ENCODE results near the gene POLH. TPM values are rescaled to one million over a fixed set of nuclear protein-coding genes. Genes with fewer than 3 reads are reported as not detected.

The POLH gene
- total and polyA plus RNA-seq, 5 donors from 2014 or later = 10.4 to 14.7 (median 10.8) TPM

DNA sequence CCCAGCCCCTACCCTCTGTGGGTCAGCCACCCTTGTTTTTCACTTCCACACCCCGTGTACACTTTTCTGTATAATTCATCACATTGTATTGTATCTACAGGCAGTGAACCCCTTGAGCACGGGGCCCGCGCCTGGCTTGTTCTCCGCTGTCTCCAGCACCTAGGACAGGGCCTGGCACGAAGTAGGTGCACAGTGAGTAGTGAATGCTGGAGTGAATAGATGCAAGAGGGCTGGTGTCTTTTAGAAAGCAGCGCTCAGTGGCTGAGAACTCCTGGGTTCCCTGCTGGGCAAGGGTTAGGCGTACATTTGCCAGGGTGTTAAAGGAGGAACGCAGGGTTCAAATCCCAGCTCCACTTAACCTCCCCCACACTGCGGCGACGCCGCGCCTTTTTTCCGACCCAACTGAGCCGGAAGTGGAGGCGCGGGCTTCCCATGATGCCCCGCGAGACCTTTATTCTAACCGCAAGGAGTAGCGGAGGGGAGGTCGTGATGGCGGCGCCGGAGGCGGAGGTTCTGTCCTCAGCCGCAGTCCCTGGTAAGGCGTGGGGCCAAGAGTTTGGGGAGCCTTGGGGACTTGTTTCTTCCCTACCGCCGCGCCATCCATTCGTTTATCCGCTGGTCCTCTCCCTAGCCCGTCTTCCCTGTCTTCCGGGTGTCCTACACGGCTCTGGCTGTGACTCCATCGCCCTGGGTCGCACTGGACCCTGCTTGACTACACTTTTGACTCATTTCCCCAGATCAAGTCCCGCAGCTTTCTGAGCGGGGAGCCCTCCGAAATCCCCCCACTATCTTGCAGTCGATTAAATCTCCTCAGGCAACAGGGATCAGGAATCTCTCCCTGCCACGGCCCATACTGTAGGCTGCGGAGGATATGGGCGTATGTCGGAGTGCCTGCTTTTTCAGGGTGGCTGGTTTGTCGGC lies 59.7 kb downstream of the POLH start, which contains the start of gene MAD2L1BP:
Gene MAD2L1BP (plus strand): TSS at position 454 of the 921 bp plus-strand sequence. CDS start 36 bp downstream, at position 490.
- Histone ChIP-seq H3K4me1 (ENCODE audit: control insufficient read depth, insufficient read depth, low read length, poor library complexity, severe bottlenecking) (peaks cover 47% of the 10 kb centered on the region), H3K9me3 (ENCODE audit: control insufficient read depth in 2 of 2, low read length in 2 of 2) (no peaks in the 10 kb centered on the region), H3K27me3 (ENCODE audit: control insufficient read depth, insufficient read depth, low read length) (no peaks in the 10 kb centered on the region), H3K27ac (ENCODE audit: insufficient read depth, low read length, poor library complexity, severe bottlenecking) (peak within 1 kb of the TSS; percentile 78), H3K36me3 (ENCODE audit: control insufficient read depth, insufficient read depth, low read length) (peaks cover 18% of the 10 kb centered on the region), H3K4me3 (ENCODE audit: low read depth, low read length) (peak within 1 kb of the TSS; percentile 92)
- Mint-ChIP-seq H3K4me3 (peak within 1 kb of the TSS; percentile 98 to 100 (median 98)), H3K27me3 (no peaks in the 10 kb centered on the region), H3K36me3 (peaks cover 14% of the 10 kb centered on the region), H3K27ac (peak within 1 kb of the TSS; percentile 93 to 98 (median 97)), H3K9me3 (no peaks in the 10 kb centered on the region), H3K4me1 (peaks cover 18 to 66% (median 36%) of the 10 kb centered on the region in 4 donors)
- ATAC-seq (ENCODE audit: low read depth in 2 of 2) = peak; percentile 87 to 88
- peak; percentile 78 to 91 (median 89) for DNase-seq

DNA sequence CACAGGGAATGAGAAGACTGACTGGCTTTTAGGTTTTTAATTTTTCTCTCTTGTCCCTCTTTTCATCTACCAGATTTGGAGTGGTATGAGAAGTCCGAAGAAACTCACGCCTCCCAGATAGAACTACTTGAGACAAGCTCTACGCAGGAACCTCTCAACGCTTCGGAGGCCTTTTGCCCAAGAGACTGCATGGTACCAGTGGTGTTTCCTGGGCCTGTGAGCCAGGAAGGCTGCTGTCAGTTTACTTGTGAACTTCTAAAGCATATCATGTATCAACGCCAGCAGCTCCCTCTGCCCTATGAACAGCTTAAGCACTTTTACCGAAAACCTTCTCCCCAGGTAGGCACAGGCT lies 60.3 kb downstream of the POLH start:
- H3K4me1 Mint-ChIP-seq = peaks cover 18 to 63% (median 37%) of the 10 kb centered on the region in 4 donors
- H3K27ac ChIP-seq (ENCODE audit: insufficient read depth, low read length, poor library complexity, severe bottlenecking) = peak overlapping the region; percentile 78
- no peaks in the 10 kb centered on the region for H3K27me3 ChIP-seq (ENCODE audit: control insufficient read depth, insufficient read depth, low read length)
- peak overlapping the region; percentile 93 to 98 (median 97) for H3K27ac Mint-ChIP-seq
- no peaks in the 10 kb centered on the region for H3K9me3 ChIP-seq (ENCODE audit: control insufficient read depth in 2 of 2, low read length in 2 of 2)
- peaks cover 47% of the 10 kb centered on the region for H3K4me1 ChIP-seq (ENCODE audit: control insufficient read depth, insufficient read depth, low read length, poor library complexity, severe bottlenecking)
- H3K9me3 Mint-ChIP-seq = no peaks in the 10 kb centered on the region
- DNase-seq = peak in 2 of 3 donors; percentile 14 to 61
- peaks cover 23% of the 10 kb centered on the region for H3K36me3 ChIP-seq (ENCODE audit: control insufficient read depth, insufficient read depth, low read length)
- H3K36me3 Mint-ChIP-seq = peaks cover 15% of the 10 kb centered on the region
- ATAC-seq (ENCODE audit: low read depth in 2 of 2) = peak; percentile 13 to 19
- H3K27me3 Mint-ChIP-seq = no peaks in the 10 kb centered on the region
- H3K4me3 Mint-ChIP-seq = peak overlapping the region; percentile 98 to 100 (median 98)
- peak overlapping the region; percentile 92 for H3K4me3 ChIP-seq (ENCODE audit: low read depth, low read length)

DNA sequence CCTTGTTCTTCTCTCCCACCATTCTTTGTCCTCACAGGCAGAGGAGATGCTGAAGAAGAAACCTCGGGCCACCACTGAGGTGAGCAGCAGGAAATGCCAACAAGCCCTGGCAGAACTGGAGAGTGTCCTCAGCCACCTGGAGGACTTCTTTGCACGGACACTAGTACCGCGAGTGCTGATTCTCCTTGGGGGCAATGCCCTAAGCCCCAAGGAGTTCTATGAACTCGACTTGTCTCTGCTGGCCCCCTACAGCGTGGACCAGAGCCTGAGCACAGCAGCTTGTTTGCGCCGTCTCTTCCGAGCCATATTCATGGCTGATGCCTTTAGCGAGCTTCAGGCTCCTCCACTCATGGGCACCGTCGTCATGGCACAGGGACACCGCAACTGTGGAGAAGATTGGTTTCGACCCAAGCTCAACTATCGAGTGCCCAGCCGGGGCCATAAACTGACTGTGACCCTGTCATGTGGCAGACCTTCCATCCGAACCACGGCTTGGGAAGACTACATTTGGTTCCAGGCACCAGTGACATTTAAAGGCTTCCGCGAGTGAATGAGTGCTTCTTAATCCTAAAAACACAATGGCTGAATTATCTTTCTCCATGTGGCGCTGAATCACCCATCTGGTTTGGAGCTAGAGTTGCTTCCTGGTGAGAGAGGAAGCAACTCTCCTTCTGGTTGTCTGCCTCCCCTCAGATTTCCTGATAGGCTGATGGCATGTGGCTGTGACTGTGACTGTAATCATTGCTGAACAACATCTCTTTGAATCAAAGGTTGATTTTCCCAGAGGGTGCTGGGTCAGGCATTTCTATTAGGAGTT lies 64.2 kb downstream of the POLH start:
- Histone ChIP-seq H3K4me1 (ENCODE audit: control insufficient read depth, insufficient read depth, low read length, poor library complexity, severe bottlenecking) (peaks cover 47% of the 10 kb centered on the region), H3K4me3 (ENCODE audit: low read depth, low read length) (no peak overlapping the region), H3K27me3 (ENCODE audit: control insufficient read depth, insufficient read depth, low read length) (no peaks in the 10 kb centered on the region), H3K9me3 (ENCODE audit: control insufficient read depth in 2 of 2, low read length in 2 of 2) (no peaks in the 10 kb centered on the region), H3K36me3 (ENCODE audit: control insufficient read depth, insufficient read depth, low read length) (peaks cover 36% of the 10 kb centered on the region), H3K27ac (ENCODE audit: insufficient read depth, low read length, poor library complexity, severe bottlenecking) (no peak overlapping the region)
- H3K4me1 Mint-ChIP-seq = peaks cover 17 to 72% (median 41%) of the 10 kb centered on the region in 4 donors
- H3K9me3 Mint-ChIP-seq = no peaks in the 10 kb centered on the region
- ATAC-seq (ENCODE audit: low read depth in 2 of 2) (no peak), DNase-seq (no peak)
- H3K27me3 Mint-ChIP-seq = no peaks in the 10 kb centered on the region
- H3K4me3 Mint-ChIP-seq = peak overlapping the region in 3 of 4 donors; percentile 22 to 81 (median 35)
- H3K36me3 Mint-ChIP-seq = peaks cover 26% of the 10 kb centered on the region
- peak overlapping the region in 1 of 3 donors; percentile 26 for H3K27ac Mint-ChIP-seq

DNA sequence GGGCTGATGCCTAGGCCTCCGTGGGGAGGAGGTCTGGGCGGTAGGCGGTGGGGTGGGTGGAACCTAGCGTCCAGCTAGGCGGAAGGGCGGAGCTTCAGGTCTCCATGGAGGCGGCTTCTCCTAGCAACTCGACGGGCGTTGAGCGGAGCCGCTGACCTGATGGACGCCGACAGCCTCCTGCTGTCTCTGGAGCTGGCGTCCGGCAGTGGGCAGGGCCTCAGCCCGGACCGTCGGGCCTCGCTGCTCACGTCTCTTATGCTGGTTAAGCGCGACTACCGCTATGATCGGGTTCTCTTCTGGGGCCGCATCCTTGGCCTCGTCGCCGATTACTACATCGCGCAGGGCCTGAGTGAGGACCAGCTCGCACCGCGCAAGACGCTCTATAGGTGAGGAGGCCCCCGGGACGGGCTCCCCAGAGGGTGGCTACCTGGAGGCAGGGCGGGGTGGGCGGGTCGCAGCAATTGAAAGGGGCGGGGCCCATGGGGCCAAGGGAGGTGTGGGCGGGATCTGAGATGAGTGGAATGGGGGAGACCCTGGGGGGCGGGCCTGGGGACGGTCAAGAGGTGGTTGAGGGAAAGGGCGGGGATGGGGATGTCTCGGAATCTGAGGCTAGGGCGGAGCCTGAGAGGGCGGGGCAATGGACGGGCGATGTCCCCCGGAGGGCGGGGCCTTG lies 69.1 kb downstream of the POLH start, which contains the start of gene RSPH9:
Gene RSPH9 (plus strand): TSS at position 97 of the 673 bp plus-strand sequence. CDS start 63 bp downstream, at position 160.
- Histone ChIP-seq H3K4me1 (ENCODE audit: control insufficient read depth, insufficient read depth, low read length, poor library complexity, severe bottlenecking) (peaks cover 11% of the 10 kb centered on the region), H3K36me3 (ENCODE audit: control insufficient read depth, insufficient read depth, low read length) (peaks cover 23% of the 10 kb centered on the region), H3K27me3 (ENCODE audit: control insufficient read depth, insufficient read depth, low read length) (no peaks in the 10 kb centered on the region), H3K9me3 (ENCODE audit: control insufficient read depth in 2 of 2, low read length in 2 of 2) (no peaks in the 10 kb centered on the region), H3K27ac (ENCODE audit: insufficient read depth, low read length, poor library complexity, severe bottlenecking) (peak within 1 kb of the TSS; percentile 23), H3K4me3 (ENCODE audit: low read depth, low read length) (peak within 1 kb of the TSS; percentile 51)
- ATAC-seq (ENCODE audit: low read depth in 2 of 2) (peak; percentile 75 to 80), DNase-seq (peak; percentile 45 to 71 (median 61))
- peaks cover 18% of the 10 kb centered on the region for H3K36me3 Mint-ChIP-seq
- peak within 1 kb of the TSS; percentile 80 to 96 (median 84) for H3K4me3 Mint-ChIP-seq
- peak within 1 kb of the TSS in 2 of 3 donors; percentile 48 to 76 for H3K27ac Mint-ChIP-seq
- H3K4me1 Mint-ChIP-seq = peaks cover 10 to 30% (median 21%) of the 10 kb centered on the region in 4 donors
- H3K27me3 Mint-ChIP-seq = no peaks in the 10 kb centered on the region
- H3K9me3 Mint-ChIP-seq = no peaks in the 10 kb centered on the region

DNA sequence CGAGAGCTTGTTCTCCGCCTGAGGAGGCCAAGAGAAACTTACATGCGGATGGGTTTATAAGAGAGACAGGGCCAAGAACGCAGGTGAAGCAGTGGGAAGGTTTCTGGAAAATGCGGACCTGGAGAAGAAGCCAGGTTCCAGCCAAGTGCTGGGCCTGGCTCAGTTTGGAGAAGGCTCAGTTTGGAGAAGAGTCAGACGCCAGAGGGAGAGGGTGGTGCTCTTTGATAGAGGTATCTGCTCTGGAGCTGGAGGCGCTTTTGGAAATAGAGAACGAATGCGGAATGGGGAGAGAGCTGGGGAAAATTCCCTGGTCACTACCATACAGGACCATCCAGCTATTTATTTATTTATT lies 69.6 kb downstream of the POLH start:
- Histone ChIP-seq H3K36me3 (ENCODE audit: control insufficient read depth, insufficient read depth, low read length) (peaks cover 18% of the 10 kb centered on the region), H3K4me1 (ENCODE audit: control insufficient read depth, insufficient read depth, low read length, poor library complexity, severe bottlenecking) (peaks cover 11% of the 10 kb centered on the region), H3K9me3 (ENCODE audit: control insufficient read depth in 2 of 2, low read length in 2 of 2) (no peaks in the 10 kb centered on the region), H3K27ac (ENCODE audit: insufficient read depth, low read length, poor library complexity, severe bottlenecking) (peak overlapping the region; percentile 23), H3K4me3 (ENCODE audit: low read depth, low read length) (peak overlapping the region; percentile 51), H3K27me3 (ENCODE audit: control insufficient read depth, insufficient read depth, low read length) (no peaks in the 10 kb centered on the region)
- H3K36me3 Mint-ChIP-seq = peaks cover 13% of the 10 kb centered on the region
- DNase-seq (no peak), ATAC-seq (ENCODE audit: low read depth in 2 of 2) (no peak)
- peak overlapping the region in 1 of 3 donors; percentile 76 for H3K27ac Mint-ChIP-seq
- peak overlapping the region; percentile 80 to 96 (median 84) for H3K4me3 Mint-ChIP-seq
- H3K9me3 Mint-ChIP-seq = no peaks in the 10 kb centered on the region
- H3K27me3 Mint-ChIP-seq = no peaks in the 10 kb centered on the region
- H3K4me1 Mint-ChIP-seq = peaks cover 10 to 25% (median 19%) of the 10 kb centered on the region in 4 donors

DNA sequence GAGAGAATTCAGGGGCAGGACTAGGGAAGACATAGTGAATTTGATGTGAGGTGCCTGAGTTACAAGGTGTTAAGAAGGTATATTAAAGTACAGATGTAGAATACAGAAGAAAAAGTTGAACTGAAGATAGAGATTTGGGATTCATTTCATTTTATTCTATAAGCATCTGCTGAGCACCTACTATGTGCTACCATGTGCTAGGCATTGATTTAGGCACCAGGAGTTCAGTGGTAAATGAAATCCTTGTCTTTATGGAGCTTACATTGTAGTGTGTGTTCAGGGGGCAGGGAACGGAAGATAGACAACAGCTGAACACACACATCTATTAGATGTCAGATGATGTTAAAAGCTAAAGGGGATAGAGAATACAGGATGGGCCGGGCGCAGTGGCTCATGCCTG lies 71.6 kb downstream of the POLH start:
- Histone ChIP-seq H3K4me1 (ENCODE audit: control insufficient read depth, insufficient read depth, low read length, poor library complexity, severe bottlenecking) (peaks cover 11% of the 10 kb centered on the region), H3K9me3 (ENCODE audit: control insufficient read depth in 2 of 2, low read length in 2 of 2) (no peaks in the 10 kb centered on the region), H3K27me3 (ENCODE audit: control insufficient read depth, insufficient read depth, low read length) (no peaks in the 10 kb centered on the region), H3K27ac (ENCODE audit: insufficient read depth, low read length, poor library complexity, severe bottlenecking) (no peak overlapping the region), H3K36me3 (ENCODE audit: control insufficient read depth, insufficient read depth, low read length) (peaks cover under 1% of the 10 kb centered on the region), H3K4me3 (ENCODE audit: low read depth, low read length) (no peak overlapping the region)
- Mint-ChIP-seq H3K36me3 (peaks cover 6% of the 10 kb centered on the region), H3K27me3 (no peaks in the 10 kb centered on the region), H3K27ac (peak overlapping the region in 1 of 3 donors; percentile 55), H3K9me3 (no peaks in the 10 kb centered on the region), H3K4me3 (no peak overlapping the region), H3K4me1 (peaks cover 10 to 19% (median 14%) of the 10 kb centered on the region in 4 donors)
- DNase-seq (no peak), ATAC-seq (ENCODE audit: low read depth in 2 of 2) (no peak)

DNA sequence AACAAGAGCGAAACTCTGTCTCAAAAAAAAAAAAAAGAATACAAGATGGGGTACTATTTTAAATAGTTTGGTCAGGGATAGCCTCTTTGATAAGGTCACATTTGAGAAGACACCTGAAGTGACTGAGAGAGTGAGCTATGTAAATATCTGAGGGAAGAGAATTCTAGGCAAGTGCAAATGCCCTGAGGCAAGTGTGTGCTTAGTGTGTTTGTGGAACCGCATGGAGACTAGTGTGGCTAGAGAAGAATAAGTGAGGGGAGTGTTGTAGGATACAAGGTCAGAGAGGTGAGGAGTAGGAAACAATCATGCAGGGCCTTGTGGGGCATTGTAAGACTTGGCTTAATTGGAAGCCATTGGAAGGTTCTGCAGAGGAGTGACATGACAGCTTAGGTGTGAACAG lies 72.3 kb downstream of the POLH start:
- Mint-ChIP-seq H3K9me3 (no peaks in the 10 kb centered on the region), H3K27me3 (no peaks in the 10 kb centered on the region), H3K36me3 (peaks cover 4% of the 10 kb centered on the region), H3K4me1 (peaks cover 6 to 17% (median 11%) of the 10 kb centered on the region in 4 donors), H3K4me3 (no peak overlapping the region), H3K27ac (peak overlapping the region in 1 of 3 donors; percentile 68)
- H3K27ac ChIP-seq (ENCODE audit: insufficient read depth, low read length, poor library complexity, severe bottlenecking) = no peak overlapping the region
- H3K4me3 ChIP-seq (ENCODE audit: low read depth, low read length) = no peak overlapping the region
- H3K9me3 ChIP-seq (ENCODE audit: control insufficient read depth in 2 of 2, low read length in 2 of 2) = no peaks in the 10 kb centered on the region
- H3K27me3 ChIP-seq (ENCODE audit: control insufficient read depth, insufficient read depth, low read length) = no peaks in the 10 kb centered on the region
- peaks cover 11% of the 10 kb centered on the region for H3K4me1 ChIP-seq (ENCODE audit: control insufficient read depth, insufficient read depth, low read length, poor library complexity, severe bottlenecking)
- DNase-seq = no peak
- no peaks in the 10 kb centered on the region for H3K36me3 ChIP-seq (ENCODE audit: control insufficient read depth, insufficient read depth, low read length)
- no peak for ATAC-seq (ENCODE audit: low read depth in 2 of 2)

Measured in CD4-positive, CD25-positive, alpha-beta regulatory T cell (primary cell).